NCI-H146 (cell line): ENCODE measurements around the gene RIPK3.

Source experiments
- DNase-seq: peaks from one replicate; lab custom pipeline; 2025; lab: John Stamatoyannopoulos, UW

The RIPK3 gene

GRCh38 chr14:24321212-24321975, 18.4 kb downstream of the RIPK3 start:
- no peak for DNase-seq

- DNase-seq: no peak
These were observed 22.5 kb downstream of the RIPK3 start for GRCh38 chr14:24317141-24317928.

DNA sequence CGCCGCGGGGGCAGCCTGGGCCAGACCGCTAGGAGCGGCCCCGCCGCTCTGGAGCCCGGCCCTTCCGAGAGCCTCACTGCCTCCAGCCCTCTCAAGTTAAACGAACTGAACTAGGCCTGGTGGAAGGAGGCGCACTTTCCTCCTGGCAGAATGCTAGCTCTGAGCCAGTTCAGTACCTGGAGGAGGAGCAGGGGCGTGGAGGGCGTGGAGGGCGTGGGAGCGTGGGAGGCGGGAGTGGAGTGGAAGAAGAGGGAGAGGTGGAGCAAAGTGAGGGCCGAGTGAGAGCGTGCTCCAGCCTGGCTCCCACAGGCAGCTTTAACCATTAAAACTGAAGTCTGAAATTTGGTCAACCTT, 23.2 kb downstream of the RIPK3 start:
- no peak for DNase-seq

GRCh38 chr14:24315807-24316596, 23.8 kb downstream of the RIPK3 start:
- DNase-seq: no peak

DNA sequence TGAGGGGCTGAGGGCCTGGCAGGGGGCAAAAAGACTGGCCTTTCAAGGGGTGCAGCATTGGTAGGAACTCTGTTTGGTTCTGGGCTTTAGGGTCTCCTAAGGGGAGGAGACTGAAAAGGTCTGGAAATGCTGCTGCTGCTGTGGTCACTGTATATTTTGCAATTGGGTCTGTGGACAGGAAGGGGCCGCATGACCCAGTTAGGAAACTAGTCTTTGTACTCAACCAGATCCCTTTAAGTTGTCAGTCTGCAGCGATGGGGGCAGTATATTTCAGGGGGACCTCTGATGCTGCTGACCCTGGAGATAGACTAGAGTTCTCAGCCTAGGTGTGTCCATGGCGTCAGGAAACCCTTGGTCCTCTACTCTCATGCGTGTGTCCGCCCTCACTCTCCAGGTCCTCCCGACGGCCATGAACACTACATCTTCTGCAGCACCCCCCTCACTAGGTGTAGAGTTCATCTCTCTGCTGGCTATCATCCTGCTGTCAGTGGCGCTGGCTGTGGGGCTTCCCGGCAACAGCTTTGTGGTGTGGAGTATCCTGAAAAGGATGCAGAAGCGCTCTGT, 24.5 kb downstream of the RIPK3 start:
- DNase-seq: no peak

DNA sequence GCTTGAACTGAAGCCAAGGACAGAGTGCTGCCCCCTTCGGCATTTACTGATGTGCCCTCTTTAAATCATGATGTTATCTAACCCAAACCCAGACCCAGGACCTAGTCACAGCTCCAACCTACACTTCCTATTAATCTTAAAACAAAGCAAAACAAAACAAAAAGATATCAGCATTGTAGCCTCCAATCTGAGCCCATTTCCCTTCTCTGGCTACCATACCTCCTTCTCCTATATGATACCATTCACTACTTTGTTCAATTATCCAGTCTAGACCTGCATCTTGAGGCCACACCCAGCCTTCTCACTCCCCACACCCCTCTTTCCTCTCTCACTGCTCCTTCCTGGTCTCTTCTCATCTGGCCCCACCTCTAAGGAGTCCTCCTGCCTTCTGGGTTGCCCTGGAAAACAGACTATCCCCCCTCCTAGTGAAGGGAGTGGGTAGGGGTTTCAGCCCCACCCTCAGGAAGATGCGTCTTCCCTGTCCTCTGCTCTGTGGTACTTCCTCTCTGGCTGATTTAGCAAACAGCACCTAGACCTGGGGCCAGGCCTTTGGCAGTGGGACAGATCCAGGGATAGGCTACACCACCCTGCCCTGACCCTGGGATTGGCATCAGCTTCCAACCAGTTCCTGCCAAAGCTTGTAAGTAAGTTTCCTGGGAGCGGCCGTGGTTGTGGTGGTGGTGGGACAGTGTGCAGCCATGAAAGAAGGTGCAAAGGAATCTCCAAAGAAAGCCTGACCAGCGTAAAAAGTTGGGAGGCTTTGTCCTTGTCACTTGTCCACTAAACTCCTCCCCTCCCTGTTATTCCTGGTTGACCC, 25.2 kb downstream of the RIPK3 start:
- no peak for DNase-seq

- no peak for DNase-seq
These were observed 25.9 kb downstream of the RIPK3 start for GRCh38 chr14:24313913-24314312.

- no peak for DNase-seq
These were observed 26.9 kb downstream of the RIPK3 start for GRCh38 chr14:24312736-24313507.

DNA sequence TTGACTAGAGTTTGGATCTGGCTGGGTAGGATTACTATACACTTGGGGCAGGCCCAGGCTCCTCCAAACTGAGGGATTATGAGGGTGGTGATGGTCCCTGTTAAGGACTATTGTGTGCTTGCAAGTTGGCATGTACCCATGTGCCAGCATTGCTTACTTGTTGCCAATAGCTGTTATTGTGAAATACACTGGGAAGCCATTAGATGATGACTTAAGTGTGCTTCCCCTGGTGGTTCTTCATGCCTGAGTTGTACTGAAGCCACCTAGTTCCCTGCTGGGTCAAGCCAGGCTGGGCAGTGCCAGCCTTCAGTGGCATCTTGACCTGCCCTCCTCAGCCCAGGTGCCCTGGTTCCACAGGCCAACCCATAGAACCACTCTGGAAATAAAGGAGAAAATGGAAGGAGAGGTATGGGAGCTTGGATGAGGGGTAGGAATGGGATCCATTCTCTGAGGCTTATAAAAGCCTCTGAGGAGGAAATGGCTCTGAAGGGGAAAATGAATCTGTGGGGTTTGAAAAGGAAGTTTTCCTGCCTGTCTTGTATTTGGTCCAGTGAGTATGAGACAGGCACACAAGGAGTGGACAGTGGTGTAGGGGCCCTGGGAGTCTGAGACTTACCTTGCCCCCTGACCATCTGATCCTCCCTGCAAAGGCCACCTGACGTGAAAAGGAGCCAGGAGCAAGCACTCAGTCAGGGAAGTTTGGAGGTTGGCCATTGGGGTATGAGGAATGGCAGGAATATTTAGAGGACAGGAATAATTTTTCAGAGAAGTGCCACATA, 27.8 kb downstream of the RIPK3 start:
- DNase-seq: no peak

GRCh38 chr14:24310646-24311604, 28.9 kb downstream of the RIPK3 start, which contains the start of gene LTB4R:
TSS of gene LTB4R (plus strand) at chr14:24311502. CDS start at chr14:24315652, 4,150 bp downstream.
- DNase-seq: peak; percentile 88

GRCh38 chr14:24310265-24310645, 29.5 kb downstream of the RIPK3 start:
- no peak for DNase-seq

DNA sequence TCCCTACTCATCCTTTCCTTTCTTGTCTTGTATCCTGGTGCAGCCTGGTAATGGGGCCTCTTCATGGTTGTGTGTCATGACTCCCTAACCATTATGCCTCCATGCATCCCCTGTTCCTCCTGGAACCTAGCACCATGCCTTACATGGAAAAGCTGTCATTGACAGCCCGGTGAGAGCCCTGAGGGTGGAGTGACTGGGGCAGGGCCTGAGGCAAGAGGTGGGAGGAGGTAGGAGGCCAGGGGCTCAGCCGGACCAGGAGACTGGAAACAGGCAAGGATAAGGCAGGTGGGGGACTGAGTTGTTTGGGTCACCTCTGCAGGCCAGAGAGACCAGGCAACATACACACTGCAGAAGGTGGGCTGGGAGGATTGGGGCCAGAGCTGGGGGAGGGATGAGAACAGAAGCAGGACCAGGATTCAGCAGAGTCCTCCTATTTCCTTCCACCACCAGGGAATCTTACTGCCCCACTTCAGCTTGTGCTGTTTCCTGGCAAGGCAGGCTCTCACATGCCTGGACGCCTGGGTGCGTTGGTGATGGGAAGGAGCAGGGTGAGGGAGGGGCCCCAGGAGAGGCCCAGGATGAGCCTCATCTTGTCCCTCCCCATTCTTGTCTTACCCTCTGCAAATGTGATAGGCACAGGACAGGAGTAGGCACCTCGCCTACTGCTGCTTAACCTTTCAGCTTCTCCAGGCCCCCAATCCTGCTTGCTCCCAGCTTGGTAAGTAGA, 30.1 kb downstream of the RIPK3 start, which contains the start of gene LTB4R2:
Gene LTB4R2, plus strand, starts transcription at position 603 of the 727 bp plus-strand sequence. CDS start 525 bp downstream, outside the sequence.
- no peak for DNase-seq

DNA sequence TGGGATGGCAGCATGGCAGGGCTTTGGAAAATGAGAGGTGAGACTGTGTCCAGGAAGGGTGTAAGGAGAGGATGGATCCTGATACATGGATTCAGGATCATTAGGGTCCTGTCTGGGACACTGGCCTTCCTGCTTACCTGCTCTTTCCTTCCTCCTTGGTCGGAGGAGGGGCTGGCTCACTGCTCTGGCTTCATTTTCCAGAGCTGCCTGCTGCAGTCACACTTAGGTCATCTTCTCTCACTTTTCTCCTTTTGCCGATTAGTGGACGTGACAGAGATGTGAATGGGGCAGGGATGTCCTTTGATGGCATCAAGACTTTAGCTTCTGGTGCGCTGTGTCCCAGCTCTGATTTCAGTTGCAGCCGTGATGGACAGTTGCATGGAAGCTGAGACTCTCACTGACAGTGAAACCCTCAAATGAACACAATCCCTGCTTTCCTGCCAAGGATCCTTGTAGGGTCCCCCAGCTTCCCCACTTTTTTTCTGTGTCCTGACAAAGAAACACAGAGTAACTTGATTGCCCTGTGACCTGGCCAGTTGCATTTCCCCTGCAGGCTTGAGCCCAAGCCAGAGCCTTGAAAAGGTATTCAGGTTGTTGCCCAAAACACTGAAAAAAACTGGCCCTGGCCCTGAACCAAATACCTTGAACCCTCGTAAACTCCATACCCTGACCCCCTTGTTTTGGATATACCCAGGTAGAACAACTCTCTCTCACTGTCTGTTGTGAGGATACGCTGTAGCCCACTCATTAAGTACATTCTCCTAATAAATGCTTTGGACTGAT, 31.3 kb downstream of the RIPK3 start:
- no peak for DNase-seq

DNA sequence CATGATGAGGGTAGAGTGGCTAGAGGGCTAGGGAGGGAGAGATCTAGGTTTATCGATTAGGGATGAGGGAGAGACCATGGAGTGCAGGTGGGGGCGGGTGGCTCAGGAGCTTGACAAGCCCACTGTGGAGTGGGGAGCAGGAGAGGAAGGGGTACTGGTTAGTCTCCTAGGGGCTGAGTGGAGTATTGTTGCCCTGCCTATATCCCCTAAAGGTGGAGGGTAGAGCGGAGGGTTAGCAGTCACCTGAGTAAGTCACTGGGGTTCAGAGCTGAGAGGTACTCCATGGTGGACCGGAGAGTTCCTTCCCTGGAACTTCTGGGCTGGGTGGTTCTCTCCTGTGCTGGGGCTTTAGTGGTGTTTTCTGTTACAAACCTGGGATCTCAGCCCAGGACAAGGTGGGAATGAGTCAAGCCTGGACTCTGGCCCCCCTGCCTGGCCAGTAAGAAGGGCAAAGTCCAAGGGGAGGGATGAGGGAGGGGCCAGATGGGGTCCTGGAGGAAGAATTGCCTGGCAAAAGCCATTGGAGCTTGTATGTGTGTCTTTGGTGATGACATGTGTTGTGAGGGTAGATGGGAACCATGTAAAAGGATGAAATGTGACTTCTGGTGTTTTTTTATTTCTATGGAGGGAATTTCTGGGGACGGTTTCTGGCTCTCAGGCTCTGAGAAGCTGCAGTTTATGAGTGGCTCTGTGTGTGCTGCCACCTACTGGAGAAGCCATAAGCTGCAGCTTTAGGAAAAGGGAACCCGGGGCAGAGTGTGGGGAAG, 32.0 kb downstream of the RIPK3 start, which contains the start of gene CIDEB:
Gene CIDEB, minus strand, starts transcription at position 403 of the 767 bp plus-strand sequence. Its CDS starts 119 bp downstream, at position 284.
- peak; percentile 30 for DNase-seq

DNA sequence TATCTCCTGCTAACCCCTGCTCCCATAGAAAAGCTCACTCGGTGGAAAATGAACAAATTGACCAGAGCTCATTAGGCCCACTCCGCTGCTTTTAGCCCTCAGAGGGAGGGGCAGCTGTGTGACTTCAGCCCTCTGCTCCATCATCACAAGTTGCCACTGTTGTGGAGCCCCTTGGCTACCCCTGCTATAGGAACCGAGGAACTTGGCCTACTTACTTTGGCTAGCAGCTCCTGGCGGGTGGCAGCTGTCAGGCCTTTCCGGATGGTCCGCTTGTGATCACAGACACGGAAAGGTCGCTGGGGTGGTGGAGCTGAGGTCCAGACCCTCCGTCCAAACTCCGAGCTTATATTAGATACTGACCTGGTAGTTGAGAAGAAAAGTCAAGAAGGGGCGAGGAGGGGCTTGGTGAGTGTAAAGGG, 32.6 kb downstream of the RIPK3 start:
- DNase-seq: no peak

DNA sequence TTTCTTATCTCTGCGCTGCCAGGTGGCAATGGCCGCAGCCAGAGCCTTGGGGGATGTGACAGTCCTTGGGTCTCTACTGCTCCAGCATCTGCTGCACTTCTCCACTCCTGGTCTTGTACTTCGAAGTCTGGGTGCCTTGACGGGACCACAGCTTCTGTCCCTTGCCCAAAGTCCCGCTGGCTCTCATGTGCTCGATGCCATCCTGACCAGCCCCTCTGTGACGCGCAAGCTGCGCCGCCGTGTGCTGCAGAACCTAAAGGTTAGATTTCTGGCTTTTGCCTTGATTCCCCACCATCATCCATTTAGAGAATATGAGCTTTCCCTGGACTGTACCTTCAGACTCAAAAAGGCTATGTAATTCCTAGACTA, 35.8 kb downstream of the RIPK3 start:
- no peak for DNase-seq
